RWPE2 (cell line): ENCODE data around the gene BID.
A peak's percentile ranks its signal among the peaks of the same experiment; 100 is the strongest.

ENCODE experiments used
- ATAC-seq: fragments of 200-7000 bp; cut with Tn5 transposase; 3 replicates; pipeline ENCODE4 v1.9.1; 2021; ENCODE audit warnings: low read depth
- DNase-seq: peaks from one replicate; pipeline ENCODE4 v3.0.0-alpha.2; 2020; ENCODE audit warnings: low spot score
- H3K27ac ChIP-seq: fragments of 450-650 bp; 2 replicates; pipeline ENCODE4 v1.5.1; 2017; ENCODE audit warnings: mild to moderate bottlenecking; ENCODE audit not compliant: poor library complexity, severe bottlenecking
- H3K27me3 ChIP-seq: fragments of 250-450 bp; sonication (Bioruptor Pico); 2 replicates; pipeline ENCODE4 v1.5.1; 2021; ENCODE audit warnings: mild to moderate bottlenecking, moderate library complexity; ENCODE audit not compliant: insufficient read depth, poor library complexity, severe bottlenecking
- H3K36me3 ChIP-seq: fragments of 250-450 bp; sonication (Bioruptor Pico); 2 replicates; pipeline ENCODE4 v1.5.1; 2020; ENCODE audit warnings: low read depth, mild to moderate bottlenecking, moderate library complexity
- H3K4me1 ChIP-seq: fragments of 250-450 bp; sonication (Bioruptor Pico); 2 replicates; pipeline ENCODE4 v1.5.1; 2021; ENCODE audit warnings: mild to moderate bottlenecking, moderate library complexity; ENCODE audit not compliant: insufficient read depth, poor library complexity, severe bottlenecking
- H3K4me3 ChIP-seq: fragments of 250-450 bp; sonication (Bioruptor Pico); 2 replicates; pipeline ENCODE4 v1.5.1; 2021; ENCODE audit warnings: mild to moderate bottlenecking, moderate library complexity; ENCODE audit not compliant: severe bottlenecking
- H3K9me3 ChIP-seq: fragments of 250-450 bp; sonication (Bioruptor Pico); 2 replicates; pipeline ENCODE4 v1.5.1; 2021; ENCODE audit warnings: mild to moderate bottlenecking, moderate library complexity; ENCODE audit not compliant: severe bottlenecking
- CTCF ChIP-seq: fragments of 450-650 bp; IDR thresholded peaks from one replicate; pipeline ENCODE4 v1.5.1; 2017; ENCODE audit warnings: mild to moderate bottlenecking, moderate library complexity; ENCODE audit not compliant: poor library complexity, severe bottlenecking

Gene BID

GRCh38 chr22:17742527-17742902 is 31.8 kb downstream of the BID start:
- no peak overlapping the region for H3K4me3 ChIP-seq
- H3K27me3 ChIP-seq = no peaks in the 10 kb centered on the region
- no peak overlapping the region for H3K27ac ChIP-seq
- no peaks in the 10 kb centered on the region for H3K36me3 ChIP-seq
- no peaks in the 10 kb centered on the region for H3K4me1 ChIP-seq
- DNase-seq (no peak), ATAC-seq (peak; percentile 77; the same call in 2 of the 3 replicates)
- H3K9me3 ChIP-seq = no peaks in the 10 kb centered on the region
- TF ChIP-seq CTCF = peak; percentile 70

GRCh38 chr22:17741866-17742526 is 32.3 kb downstream of the BID start:
- H3K27me3 ChIP-seq = no peaks in the 10 kb centered on the region
- no peak overlapping the region for H3K4me3 ChIP-seq
- no peaks in the 10 kb centered on the region for H3K9me3 ChIP-seq
- ATAC-seq (no peak), DNase-seq (no peak)
- no peak for TF ChIP-seq CTCF
- 0 out of 2 replicates have a peak, but pooled peaks cover 3% of the 10 kb centered on the region for H3K36me3 ChIP-seq
- H3K4me1 ChIP-seq = no peaks in the 10 kb centered on the region
- H3K27ac ChIP-seq = no peak overlapping the region

GRCh38 chr22:17739196-17739975 is 34.9 kb downstream of the BID start:
- Histone ChIP-seq H3K4me3 (no peak overlapping the region), H3K27ac (no peak overlapping the region), H3K4me1 (no peaks in the 10 kb centered on the region), H3K36me3 (peaks cover 9% of the 10 kb centered on the region), H3K27me3 (no peaks in the 10 kb centered on the region), H3K9me3 (no peaks in the 10 kb centered on the region)
- ATAC-seq (no peak), DNase-seq (peak; percentile 57)
- no peak for TF ChIP-seq CTCF

GRCh38 chr22:17738386-17739128 is 35.7 kb downstream of the BID start:
- Histone ChIP-seq H3K9me3 (no peaks in the 10 kb centered on the region), H3K27me3 (no peaks in the 10 kb centered on the region), H3K4me1 (no peaks in the 10 kb centered on the region), H3K4me3 (no peak overlapping the region), H3K36me3 (peaks cover 17% of the 10 kb centered on the region), H3K27ac (no peak overlapping the region)
- ATAC-seq (no peak), DNase-seq (peak; percentile 38)
- no peak for TF ChIP-seq CTCF
